GM19324 (cell line): ENCODE data around the gene GDAP2.

Source experiments
- ATAC-seq: cut with Tn5 transposase; IDR thresholded peaks from one replicate; pipeline ENCODE4 v1.9.1; 2021; ENCODE audit warnings: mild to moderate bottlenecking, moderate library complexity; ENCODE audit not compliant: unreplicated experiment, low FRiP score

GDAP2 gene

GRCh38 chr1:117814856-117815797 lies 114.3 kb downstream of the GDAP2 start:
- ATAC-seq: no peak
